Kidney epithelial cell (primary cell): ENCODE results near the gene NBEAL1. TPM values are rescaled to one million over a fixed set of nuclear protein-coding genes. Genes with fewer than 3 reads are reported as not detected.
"Not testable (repeated sequence)": the region's sequence is repeated elsewhere in the genome, so short reads cannot be mapped to it uniquely, and the experiment has no call there.

Experiments used
- DNase-seq: peaks from one replicate; pipeline ENCODE4 v3.0.0-alpha.2; 2010; ENCODE audit warnings: low read depth
- H3K27me3 ChIP-seq: 2 replicates; pipeline ENCODE4 v1.6.0; 2011; ENCODE audit warnings: low read length; ENCODE audit not compliant: control insufficient read depth, insufficient read depth
- H3K36me3 ChIP-seq: 2 replicates; pipeline ENCODE4 v1.5.1; 2011; ENCODE audit warnings: low read length; ENCODE audit not compliant: control insufficient read depth, insufficient read depth
- H3K4me3 ChIP-seq: 2 replicates; pipeline ENCODE4 v1.5.1; 2011; ENCODE audit warnings: low read depth, mild to moderate bottlenecking, control low read depth, low read length
- total RNA-seq: library from RNA; depleted of rRNA; stranded (reverse); fragments of >200 nt; gene quantifications from 2 replicates; pipeline ENCODE4 v1.2.3, GENCODE V29; 2015
- TF ChIP-seq, protein P1 (sequence below): IDR thresholded peaks from 2 replicates; pipeline ENCODE4 v1.5.1; 2011; ENCODE audit warnings: mild to moderate bottlenecking, moderate library complexity, low read length, control low read depth, inconsistent platforms; ENCODE audit not compliant: insufficient read depth, poor library complexity, severe bottlenecking

Gene NBEAL1
- total RNA-seq, 1 donor from 2014 or later = 16.0 TPM

GRCh38 chr2:203033395-203033794 lies 18.7 kb downstream of the NBEAL1 start:
- no peak for DNase-seq
- H3K27me3 ChIP-seq = no peaks in the 10 kb centered on the region
- H3K4me3 ChIP-seq = no peak overlapping the region
- TF ChIP-seq, protein P1, sequence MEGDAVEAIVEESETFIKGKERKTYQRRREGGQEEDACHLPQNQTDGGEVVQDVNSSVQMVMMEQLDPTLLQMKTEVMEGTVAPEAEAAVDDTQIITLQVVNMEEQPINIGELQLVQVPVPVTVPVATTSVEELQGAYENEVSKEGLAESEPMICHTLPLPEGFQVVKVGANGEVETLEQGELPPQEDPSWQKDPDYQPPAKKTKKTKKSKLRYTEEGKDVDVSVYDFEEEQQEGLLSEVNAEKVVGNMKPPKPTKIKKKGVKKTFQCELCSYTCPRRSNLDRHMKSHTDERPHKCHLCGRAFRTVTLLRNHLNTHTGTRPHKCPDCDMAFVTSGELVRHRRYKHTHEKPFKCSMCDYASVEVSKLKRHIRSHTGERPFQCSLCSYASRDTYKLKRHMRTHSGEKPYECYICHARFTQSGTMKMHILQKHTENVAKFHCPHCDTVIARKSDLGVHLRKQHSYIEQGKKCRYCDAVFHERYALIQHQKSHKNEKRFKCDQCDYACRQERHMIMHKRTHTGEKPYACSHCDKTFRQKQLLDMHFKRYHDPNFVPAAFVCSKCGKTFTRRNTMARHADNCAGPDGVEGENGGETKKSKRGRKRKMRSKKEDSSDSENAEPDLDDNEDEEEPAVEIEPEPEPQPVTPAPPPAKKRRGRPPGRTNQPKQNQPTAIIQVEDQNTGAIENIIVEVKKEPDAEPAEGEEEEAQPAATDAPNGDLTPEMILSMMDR = no peak
- no peaks in the 10 kb centered on the region for H3K36me3 ChIP-seq

- DNase-seq = no peak
- TF ChIP-seq, protein P1 = no peak
- no peak overlapping the region for H3K4me3 ChIP-seq
- H3K27me3 ChIP-seq = no peaks in the 10 kb centered on the region
- H3K36me3 ChIP-seq = no peaks in the 10 kb centered on the region
Observed at GRCh38 chr2:203035879-203036470, 21.3 kb downstream of the NBEAL1 start.

GRCh38 chr2:203037026-203037425 lies 22.4 kb downstream of the NBEAL1 start:
- H3K36me3 ChIP-seq = no peaks in the 10 kb centered on the region
- TF ChIP-seq, protein P1 = no peak
- no peak overlapping the region for H3K4me3 ChIP-seq
- H3K27me3 ChIP-seq = no peaks in the 10 kb centered on the region
- no peak for DNase-seq

DNA sequence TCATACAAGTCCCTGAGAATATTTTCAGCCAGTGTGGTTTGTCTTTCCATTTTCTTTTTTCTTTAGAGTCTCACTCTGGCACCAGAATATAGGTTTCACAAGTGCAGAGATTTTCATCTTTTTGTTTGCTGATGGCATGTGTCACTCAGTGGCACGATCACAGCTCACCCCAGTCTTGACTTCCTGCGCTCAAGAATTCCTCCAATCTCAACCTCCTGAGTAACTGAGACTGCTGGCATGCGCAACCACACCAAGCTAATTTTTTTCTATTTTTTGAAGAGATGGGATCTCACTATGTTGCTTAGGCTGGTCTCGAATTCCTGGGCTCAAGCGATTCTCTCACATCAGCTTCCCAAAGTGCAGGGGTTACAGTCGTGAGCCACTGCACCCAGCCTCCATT lies 23.9 kb downstream of the NBEAL1 start:
- Histone ChIP-seq H3K27me3 (no peaks in the 10 kb centered on the region), H3K4me3 (no peak overlapping the region), H3K36me3 (no peaks in the 10 kb centered on the region)
- TF ChIP-seq, protein P1 = no peak
- no peak for DNase-seq

DNA sequence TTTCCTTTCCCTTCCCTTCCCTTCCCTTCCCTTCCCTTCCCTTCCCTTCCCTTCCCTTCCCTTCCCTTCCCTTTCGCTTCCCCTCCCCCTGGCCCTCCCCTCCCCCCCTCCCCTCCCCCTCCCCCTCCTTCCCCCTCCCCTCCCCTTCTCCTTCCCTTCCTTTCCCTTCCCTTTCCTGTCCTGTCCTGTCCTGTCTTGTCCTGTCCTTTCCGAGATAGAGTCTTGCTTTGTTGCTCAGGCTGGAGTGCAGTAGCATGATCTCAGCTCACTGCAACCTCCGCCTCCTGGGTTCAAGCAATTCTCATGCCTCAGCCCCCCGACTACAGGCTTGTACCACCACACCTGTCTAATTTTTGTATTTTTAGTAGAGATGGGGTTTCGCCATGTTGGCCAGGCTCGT lies 24.5 kb downstream of the NBEAL1 start:
- DNase-seq, H3K4me3 ChIP-seq, H3K36me3 ChIP-seq, H3K27me3 ChIP-seq: not testable (repeated sequence)

DNA sequence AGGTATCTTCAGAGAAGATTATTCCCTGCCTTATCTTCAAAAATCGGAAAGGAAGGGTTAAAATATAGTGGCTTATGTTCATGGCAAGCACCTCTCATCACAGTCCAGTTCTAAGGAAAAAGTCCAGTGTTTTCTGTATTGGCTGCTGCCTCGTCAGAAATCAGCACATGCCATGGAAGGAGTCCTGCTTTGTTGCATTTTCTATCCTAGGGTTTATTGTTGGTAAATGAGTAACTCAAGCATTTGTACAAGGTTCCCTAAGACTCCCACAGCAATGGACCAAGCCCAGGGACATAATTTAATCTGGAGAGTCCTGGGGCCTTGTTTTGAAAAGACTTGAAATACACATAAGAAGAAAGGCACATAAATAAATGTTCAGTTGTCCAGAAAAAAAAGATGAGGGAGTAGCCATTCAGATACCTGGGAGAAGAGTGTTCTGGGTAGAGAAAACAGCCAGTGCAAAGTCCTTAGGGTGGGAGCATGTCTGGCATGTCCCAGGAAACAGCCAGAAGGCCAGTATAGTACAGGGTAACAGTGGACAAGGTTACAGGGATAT lies 26.4 kb downstream of the NBEAL1 start:
- Histone ChIP-seq H3K36me3 (no peaks in the 10 kb centered on the region), H3K27me3 (no peaks in the 10 kb centered on the region), H3K4me3 (no peak overlapping the region)
- no peak for DNase-seq
- TF ChIP-seq, protein P1 = no peak
